Measurements from ENCODE around the gene NUDCD3.

NUDCD3 gene

GRCh38 chr7:44477938-44478337 lies 12.5 kb downstream of the NUDCD3 start:
- Histone ChIP-seq H3K27me3 (ENCODE audit: low read length) (no peaks in the 10 kb centered on the region), H4K20me1 (ENCODE audit: low read depth, low read length) (peaks cover 14% of the 10 kb centered on the region), H3K4me2 (ENCODE audit: low read depth, low read length, poor library complexity, severe bottlenecking) (no peak overlapping the region), H3F3A (ENCODE audit: insufficient read depth) (no peaks in the 10 kb centered on the region), H3K9me3 (ENCODE audit: insufficient read depth, low read length) (peaks cover 2% of the 10 kb centered on the region; the same call in 1 of the 2 replicates), H3K9me2 (replicated peaks; ENCODE audit: insufficient read depth, low read length) (no peaks in the 10 kb centered on the region), H2AFZ (ENCODE audit: low read depth, low read length, severe bottlenecking) (no peak overlapping the region), H3K36me3 (ENCODE audit: low read length) (peaks cover 49% of the 10 kb centered on the region), H3K4me3 (ENCODE audit: insufficient read depth, low read length, poor library complexity, severe bottlenecking) (no peak overlapping the region), H3K79me2 (ENCODE audit: insufficient read depth, low read length) (peaks cover 22% of the 10 kb centered on the region), H3K9ac (ENCODE audit: low read length) (no peak overlapping the region), H3K27ac (ENCODE audit: low read depth, low read length) (no peak overlapping the region)
- TF ChIP-seq, protein P1, sequence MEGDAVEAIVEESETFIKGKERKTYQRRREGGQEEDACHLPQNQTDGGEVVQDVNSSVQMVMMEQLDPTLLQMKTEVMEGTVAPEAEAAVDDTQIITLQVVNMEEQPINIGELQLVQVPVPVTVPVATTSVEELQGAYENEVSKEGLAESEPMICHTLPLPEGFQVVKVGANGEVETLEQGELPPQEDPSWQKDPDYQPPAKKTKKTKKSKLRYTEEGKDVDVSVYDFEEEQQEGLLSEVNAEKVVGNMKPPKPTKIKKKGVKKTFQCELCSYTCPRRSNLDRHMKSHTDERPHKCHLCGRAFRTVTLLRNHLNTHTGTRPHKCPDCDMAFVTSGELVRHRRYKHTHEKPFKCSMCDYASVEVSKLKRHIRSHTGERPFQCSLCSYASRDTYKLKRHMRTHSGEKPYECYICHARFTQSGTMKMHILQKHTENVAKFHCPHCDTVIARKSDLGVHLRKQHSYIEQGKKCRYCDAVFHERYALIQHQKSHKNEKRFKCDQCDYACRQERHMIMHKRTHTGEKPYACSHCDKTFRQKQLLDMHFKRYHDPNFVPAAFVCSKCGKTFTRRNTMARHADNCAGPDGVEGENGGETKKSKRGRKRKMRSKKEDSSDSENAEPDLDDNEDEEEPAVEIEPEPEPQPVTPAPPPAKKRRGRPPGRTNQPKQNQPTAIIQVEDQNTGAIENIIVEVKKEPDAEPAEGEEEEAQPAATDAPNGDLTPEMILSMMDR (IDR thresholded peaks at IDR 0.05; ENCODE audit: insufficient read depth, low read length, poor library complexity, severe bottlenecking): no peak
- TF ChIP-seq EZH2phosphoT487 (conservative IDR thresholded peaks at IDR 0.05; ENCODE audit: low read length): no peak

GRCh38 chr7:44477063-44477830 lies 13.2 kb downstream of the NUDCD3 start:
- Histone ChIP-seq H3K27ac (ENCODE audit: low read depth, low read length) (no peak overlapping the region), H3K27me3 (ENCODE audit: low read length) (no peaks in the 10 kb centered on the region), H3K4me3 (ENCODE audit: insufficient read depth, low read length, poor library complexity, severe bottlenecking) (no peak overlapping the region), H3K9me3 (ENCODE audit: insufficient read depth, low read length) (no peaks in the 10 kb centered on the region), H3F3A (ENCODE audit: insufficient read depth) (no peaks in the 10 kb centered on the region), H2AFZ (ENCODE audit: low read depth, low read length, severe bottlenecking) (no peak overlapping the region), H3K36me3 (ENCODE audit: low read length) (peaks cover 46% of the 10 kb centered on the region), H3K9ac (ENCODE audit: low read length) (no peak overlapping the region), H3K9me2 (replicated peaks; ENCODE audit: insufficient read depth, low read length) (no peaks in the 10 kb centered on the region), H4K20me1 (ENCODE audit: low read depth, low read length) (peaks cover 19% of the 10 kb centered on the region), H3K79me2 (ENCODE audit: insufficient read depth, low read length) (peaks cover 25% of the 10 kb centered on the region), H3K4me2 (ENCODE audit: low read depth, low read length, poor library complexity, severe bottlenecking) (no peak overlapping the region)
- TF ChIP-seq, protein P1 (IDR thresholded peaks at IDR 0.05; ENCODE audit: insufficient read depth, low read length, poor library complexity, severe bottlenecking): peak; percentile 97
- no peak for TF ChIP-seq EZH2phosphoT487 (conservative IDR thresholded peaks at IDR 0.05; ENCODE audit: low read length)

GRCh38 chr7:44476313-44476712 lies 14.1 kb downstream of the NUDCD3 start:
- no peaks in the 10 kb centered on the region for H3K9me2 ChIP-seq (replicated peaks; ENCODE audit: insufficient read depth, low read length)
- peaks cover 20% of the 10 kb centered on the region for H4K20me1 ChIP-seq (ENCODE audit: low read depth, low read length)
- H2AFZ ChIP-seq (ENCODE audit: low read depth, low read length, severe bottlenecking): no peak overlapping the region
- no peak for TF ChIP-seq EZH2phosphoT487 (conservative IDR thresholded peaks at IDR 0.05; ENCODE audit: low read length)
- TF ChIP-seq, protein P1 (IDR thresholded peaks at IDR 0.05; ENCODE audit: insufficient read depth, low read length, poor library complexity, severe bottlenecking): no peak
- H3K27ac ChIP-seq (ENCODE audit: low read depth, low read length): no peak overlapping the region
- no peak overlapping the region for H3K9ac ChIP-seq (ENCODE audit: low read length)
- H3F3A ChIP-seq (ENCODE audit: insufficient read depth): no peaks in the 10 kb centered on the region
- peaks cover 42% of the 10 kb centered on the region for H3K36me3 ChIP-seq (ENCODE audit: low read length)
- H3K9me3 ChIP-seq (ENCODE audit: insufficient read depth, low read length): no peaks in the 10 kb centered on the region
- H3K27me3 ChIP-seq (ENCODE audit: low read length): no peaks in the 10 kb centered on the region
- H3K4me3 ChIP-seq (ENCODE audit: insufficient read depth, low read length, poor library complexity, severe bottlenecking): no peak overlapping the region
- peaks cover 23% of the 10 kb centered on the region; the same call in 1 of the 2 replicates for H3K79me2 ChIP-seq (ENCODE audit: insufficient read depth, low read length)
- H3K4me2 ChIP-seq (ENCODE audit: low read depth, low read length, poor library complexity, severe bottlenecking): no peak overlapping the region

All from SU-DHL-6 (cell line).